Right atrium auricular region (tissue), 2 donors: Measurements from ENCODE around the gene CRIP1. TPM values are rescaled to one million over a fixed set of nuclear protein-coding genes. Genes with fewer than 3 reads are reported as not detected.

Source experiments
- DNase-seq: peaks from one replicate; pipeline ENCODE4 v3.0.0-alpha.2; 2019; ENCODE audit warnings: low spot score
- H3K27ac ChIP-seq, 2 donors: fragments of 200-600 bp; sonication (generic); 1 replicate in 1 of 2; 2 replicates in 1 of 2; pipeline ENCODE4 v1.5.1; 2016 to 2019
- H3K27me3 ChIP-seq, 2 donors: fragments of 200-600 bp; sonication (generic); one replicate each; pipeline versions ENCODE4 v1.5.1 to v1.6.0; 2017 to 2019
- H3K36me3 ChIP-seq: fragments of 200-600 bp; sonication (generic); one replicate; pipeline ENCODE4 v1.5.1; 2016
- H3K4me1 ChIP-seq, 2 donors: fragments of 200-600 bp; sonication (generic); one replicate each; pipeline versions ENCODE4 v1.5.1 to v1.6.0; 2017 to 2019
- H3K4me3 ChIP-seq, 2 donors: fragments of 200-600 bp; sonication (generic); 1 replicate in 1 of 2; 2 replicates in 1 of 2; pipeline ENCODE4 v1.5.1; 2017 to 2019; ENCODE audit warnings: mild to moderate bottlenecking in 1 of 2, moderate library complexity in 1 of 2
- H3K9me3 ChIP-seq, 2 donors: fragments of 200-600 bp; sonication (generic); one replicate each; pipeline ENCODE4 v1.5.1; 2019
- CTCF ChIP-seq, 2 donors: fragments of 200-600 bp; sonication (generic); IDR thresholded peaks; one replicate each; pipeline ENCODE4 v1.5.1; 2019; ENCODE audit warnings: antibody characterized with exemption in 2 of 2
- total RNA-seq, 2 donors: library from RNA; depleted of rRNA; stranded (reverse); fragments of >200 nt; gene quantifications; one replicate each; pipeline ENCODE4 v1.1.0, GENCODE V29; 2016

The CRIP1 gene
- total RNA-seq, 2 donors from 2014 or later = 42.9 to 79.2 TPM

GRCh38 chr14:105498430-105499255, 12.0 kb downstream of the CRIP1 start:
- Histone ChIP-seq H3K27me3 (no peaks in the 10 kb centered on the region), H3K27ac (no peak overlapping the region), H3K36me3 (no peaks in the 10 kb centered on the region), H3K4me1 (no peaks in the 10 kb centered on the region), H3K4me3 (no peak overlapping the region), H3K9me3 (no peaks in the 10 kb centered on the region)
- no peak for DNase-seq
- TF ChIP-seq CTCF (IDR thresholded peaks at IDR 0.05) = no peak

GRCh38 chr14:105499256-105500035, 12.8 kb downstream of the CRIP1 start:
- no peak for TF ChIP-seq CTCF (IDR thresholded peaks at IDR 0.05)
- no peaks in the 10 kb centered on the region for H3K27me3 ChIP-seq
- no peak overlapping the region for H3K27ac ChIP-seq
- H3K4me3 ChIP-seq = no peak overlapping the region
- no peak for DNase-seq
- no peaks in the 10 kb centered on the region for H3K36me3 ChIP-seq
- no peaks in the 10 kb centered on the region for H3K9me3 ChIP-seq
- H3K4me1 ChIP-seq = no peaks in the 10 kb centered on the region

- no peaks in the 10 kb centered on the region for H3K4me1 ChIP-seq
- H3K36me3 ChIP-seq = no peaks in the 10 kb centered on the region
- H3K27ac ChIP-seq = no peak overlapping the region
- TF ChIP-seq CTCF (IDR thresholded peaks at IDR 0.05) = no peak
- H3K9me3 ChIP-seq = no peaks in the 10 kb centered on the region
- no peak overlapping the region for H3K4me3 ChIP-seq
- DNase-seq = no peak
- no peaks in the 10 kb centered on the region for H3K27me3 ChIP-seq
These were observed 13.5 kb downstream of the CRIP1 start for GRCh38 chr14:105500036-105500725.

- H3K27me3 ChIP-seq = no peaks in the 10 kb centered on the region
- H3K4me3 ChIP-seq = no peak overlapping the region
- DNase-seq = no peak
- no peak overlapping the region for H3K27ac ChIP-seq
- TF ChIP-seq CTCF (IDR thresholded peaks at IDR 0.05) = no peak
- no peaks in the 10 kb centered on the region for H3K36me3 ChIP-seq
- H3K9me3 ChIP-seq = no peaks in the 10 kb centered on the region
- H3K4me1 ChIP-seq = no peaks in the 10 kb centered on the region
These were observed 14.0 kb downstream of the CRIP1 start for GRCh38 chr14:105500726-105501101.

- no peak for DNase-seq
- no peak overlapping the region for H3K4me3 ChIP-seq
- no peaks in the 10 kb centered on the region for H3K4me1 ChIP-seq
- no peaks in the 10 kb centered on the region for H3K36me3 ChIP-seq
- H3K27ac ChIP-seq = no peak overlapping the region
- no peaks in the 10 kb centered on the region for H3K9me3 ChIP-seq
- H3K27me3 ChIP-seq = no peaks in the 10 kb centered on the region
- TF ChIP-seq CTCF (IDR thresholded peaks at IDR 0.05) = no peak
These were observed 15.0 kb downstream of the CRIP1 start for GRCh38 chr14:105501504-105502291.
